HCEC 1CT (cell line): ENCODE data around the gene RFX1.
"Not testable (repeated sequence)": the region's sequence is repeated elsewhere in the genome, so short reads cannot be mapped to it uniquely, and the experiment has no call there.

Experiments used
- DNase-seq: peaks from one replicate; pipeline ENCODE4 v3.0.0-alpha.2; 2017

Gene RFX1

DNA sequence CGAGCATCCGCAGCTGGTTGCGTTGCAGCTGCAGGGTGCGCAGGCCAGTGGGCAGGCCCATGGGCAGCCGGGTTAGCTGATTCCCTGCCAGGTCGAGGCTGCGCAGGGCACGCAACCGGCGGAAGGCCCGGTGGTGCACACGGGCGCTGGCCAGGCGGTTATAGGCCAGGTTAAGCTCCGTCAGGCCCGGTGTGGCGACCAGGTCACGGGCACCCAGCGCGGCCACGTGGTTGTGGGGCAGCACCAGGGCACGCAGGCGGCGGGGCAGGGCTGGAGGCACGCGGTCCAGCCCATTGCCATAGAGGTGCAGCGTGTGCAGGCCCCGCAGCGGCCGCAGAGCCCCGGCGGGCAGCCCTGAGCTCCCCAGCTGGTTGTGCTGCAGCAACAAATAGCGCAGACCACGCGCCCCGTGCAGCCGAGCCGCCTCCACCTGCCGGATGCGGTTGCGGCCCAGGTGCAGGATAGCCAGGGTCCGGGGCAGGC, 73.2 kb downstream of the RFX1 start:
- DNase-seq = no peak

- no peak for DNase-seq
These were observed 73.9 kb downstream of the RFX1 start for GRCh38 chr19:13932149-13932637.

- no peak for DNase-seq
These were observed 74.5 kb downstream of the RFX1 start for GRCh38 chr19:13931391-13932148.

GRCh38 chr19:13930402-13930801, 75.7 kb downstream of the RFX1 start:
- no peak for DNase-seq

DNA sequence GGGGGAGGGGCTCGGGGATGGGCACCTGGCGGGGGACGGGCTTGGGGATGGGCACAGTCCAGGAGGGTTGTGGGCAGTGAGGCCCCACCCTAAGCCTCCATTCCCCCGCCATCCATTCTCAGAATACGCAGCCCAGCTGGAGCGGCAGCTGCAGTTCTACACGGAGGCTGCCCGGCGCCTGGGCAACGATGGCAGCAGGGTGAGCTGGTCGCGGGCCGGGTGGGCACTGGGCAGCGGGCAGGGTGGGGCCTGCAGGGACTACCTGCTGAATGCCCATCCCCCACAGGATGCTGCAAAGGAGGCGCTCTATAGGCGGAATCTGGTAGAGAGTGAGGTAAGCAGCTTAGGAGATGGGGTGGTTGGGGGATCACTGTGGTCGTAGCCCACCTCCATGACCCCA, 76.2 kb downstream of the RFX1 start:
- DNase-seq = no peak

DNA sequence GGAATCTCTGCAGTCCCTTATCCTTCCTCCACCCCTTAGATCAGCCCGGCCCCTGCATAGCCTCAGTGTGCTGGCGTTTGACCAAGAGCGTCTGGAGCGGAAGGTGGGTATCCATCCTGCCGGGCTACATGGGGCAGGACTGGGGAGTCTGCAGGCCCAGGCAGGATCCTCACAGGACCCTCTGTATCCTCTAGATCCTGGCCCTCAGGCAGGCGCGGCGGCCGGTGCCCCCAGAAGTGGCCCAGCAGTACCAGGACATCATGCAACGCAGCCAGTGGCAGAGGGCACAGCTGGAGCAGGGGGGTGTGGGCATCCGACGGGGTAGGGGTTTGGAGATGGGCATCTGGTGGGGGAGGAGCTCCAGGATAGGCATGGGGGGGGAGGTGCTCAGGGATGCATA, 76.8 kb downstream of the RFX1 start:
- no peak for DNase-seq

DNA sequence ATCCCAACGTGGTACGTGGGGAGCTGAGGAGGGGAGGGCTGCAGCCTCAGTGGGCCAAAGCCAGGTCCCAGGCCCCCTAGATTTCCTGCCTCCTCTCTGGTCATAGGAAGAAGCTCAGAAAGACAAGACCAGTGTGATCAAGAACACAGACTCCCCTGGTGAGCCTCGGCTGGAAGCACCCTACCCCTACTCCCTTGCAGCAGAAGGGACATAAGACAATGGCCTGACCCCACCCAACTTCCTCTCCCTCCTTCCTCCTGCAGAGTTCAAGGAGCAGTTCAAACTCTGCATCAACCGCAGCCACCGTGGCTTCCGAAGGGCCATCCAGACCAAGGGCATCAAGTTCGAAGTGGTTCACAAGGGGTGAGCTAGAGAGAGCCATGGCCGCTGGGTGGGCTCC, 79.4 kb downstream of the RFX1 start:
- DNase-seq = no peak

GRCh38 chr19:13926010-13926409, 80.1 kb downstream of the RFX1 start:
- no peak for DNase-seq

DNA sequence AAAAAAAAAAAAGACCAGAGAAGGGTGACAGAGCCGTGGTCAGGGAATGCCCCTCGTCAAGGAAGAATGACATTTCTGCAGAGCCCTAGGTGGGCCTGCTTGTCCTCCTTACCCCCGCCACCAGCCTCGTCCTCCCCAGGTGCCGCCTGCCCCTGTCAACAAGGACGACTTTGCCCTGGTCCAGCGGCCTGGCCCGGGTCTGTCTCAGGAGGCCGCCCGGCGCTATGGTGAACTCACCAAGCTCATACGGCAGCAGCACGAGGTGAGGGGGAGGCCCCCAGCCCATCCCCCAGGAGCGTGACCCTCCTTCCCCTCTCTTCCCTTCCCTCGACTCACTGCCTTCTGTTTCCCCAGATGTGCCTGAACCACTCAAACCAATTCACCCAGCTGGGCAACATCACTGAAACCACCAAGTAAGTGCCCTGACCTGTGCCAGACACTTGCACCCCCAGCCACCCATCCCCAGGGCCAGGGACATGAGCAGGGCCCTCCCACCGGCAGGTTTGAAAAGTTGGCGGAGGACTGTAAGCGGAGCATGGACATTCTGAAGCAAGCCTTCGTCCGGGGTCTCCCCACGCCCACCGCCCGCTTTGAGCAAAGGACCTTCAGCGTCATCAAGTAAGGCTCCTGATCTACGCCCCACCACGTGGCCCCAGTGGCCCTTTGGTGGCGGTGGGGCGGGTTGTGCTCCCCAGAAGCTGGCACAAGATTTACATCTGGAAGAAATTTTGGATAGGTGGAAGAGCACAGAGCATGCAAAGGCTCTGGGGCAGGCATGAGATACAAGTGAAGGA, 82.7 kb downstream of the RFX1 start:
- DNase-seq = no peak

DNA sequence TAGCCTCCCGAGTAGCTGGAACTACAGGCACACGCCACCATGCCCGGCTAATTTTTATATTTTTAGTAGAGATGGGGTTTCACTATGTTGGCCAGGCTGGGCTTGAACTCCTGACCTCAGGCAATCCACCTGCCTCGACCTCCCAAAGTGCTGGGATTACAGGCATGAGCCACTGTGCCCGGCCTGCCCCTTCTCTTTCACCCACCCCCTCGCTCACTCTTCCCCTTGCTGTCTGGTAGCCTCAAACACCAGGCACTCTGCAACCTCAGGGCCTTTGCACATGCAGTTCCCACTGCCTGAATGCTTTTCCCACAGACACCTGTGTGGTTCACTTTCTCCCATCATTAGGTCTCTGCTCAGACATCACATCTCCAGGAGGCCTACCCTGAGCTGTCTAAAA, 84.0 kb downstream of the RFX1 start:
- not testable (repeated sequence) for DNase-seq

DNA sequence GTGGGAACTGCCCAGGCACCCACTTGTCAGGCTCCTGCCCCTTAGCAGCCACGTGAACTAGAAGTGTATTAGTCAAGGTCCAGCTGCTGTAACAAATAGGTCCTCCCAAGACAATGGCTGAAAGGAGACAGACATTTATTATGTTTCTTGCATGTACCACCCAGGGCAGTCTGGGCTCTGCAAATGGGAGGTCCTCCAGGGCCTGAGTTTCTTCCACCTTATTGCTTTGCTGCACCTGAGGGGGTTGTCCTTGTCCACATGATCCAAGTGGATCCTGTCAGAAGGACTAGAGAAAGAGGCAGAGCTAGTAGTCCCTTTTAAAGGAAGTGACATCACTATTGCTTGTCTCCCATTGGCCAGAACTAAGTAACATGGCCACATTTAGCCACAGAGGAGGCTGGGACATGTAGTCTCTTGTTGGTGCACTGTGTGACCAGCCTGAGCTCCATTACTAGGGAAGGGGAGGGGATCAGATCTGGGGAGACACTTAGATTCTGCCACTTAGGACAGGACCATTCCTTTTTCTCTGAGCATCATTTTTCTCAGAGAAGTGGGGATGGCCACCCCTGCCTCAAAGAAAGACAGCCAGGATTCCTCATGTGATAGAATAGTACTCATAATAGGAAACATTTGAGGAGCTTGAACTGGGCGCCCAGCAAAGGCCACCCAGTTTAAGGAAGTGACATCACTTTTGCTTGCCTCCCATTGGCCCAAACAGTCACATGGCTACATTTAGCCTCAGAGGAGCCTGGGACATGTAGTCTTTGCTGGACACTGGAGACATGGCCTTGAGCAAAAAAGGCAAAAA, 85.0 kb downstream of the RFX1 start:
- DNase-seq = peak; percentile 36

DNA sequence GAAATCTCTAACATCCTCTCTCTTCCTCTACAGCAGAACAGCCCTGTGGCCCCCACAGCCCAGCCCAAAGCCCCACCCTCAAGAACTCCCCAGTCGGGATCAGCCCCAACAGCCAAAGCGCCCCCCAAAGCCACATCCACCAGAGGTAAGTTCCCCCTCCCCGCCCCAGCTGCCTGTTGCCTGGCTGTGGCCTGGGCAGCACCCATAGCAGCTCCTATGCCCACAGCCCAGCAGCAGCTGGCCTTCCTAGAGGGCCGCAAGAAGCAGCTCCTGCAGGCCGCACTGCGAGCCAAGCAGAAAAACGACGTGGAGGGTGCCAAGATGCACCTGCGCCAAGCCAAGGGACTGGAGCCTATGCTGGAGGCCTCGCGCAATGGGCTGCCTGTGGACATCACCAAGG, 85.6 kb downstream of the RFX1 start:
- DNase-seq = no peak

DNA sequence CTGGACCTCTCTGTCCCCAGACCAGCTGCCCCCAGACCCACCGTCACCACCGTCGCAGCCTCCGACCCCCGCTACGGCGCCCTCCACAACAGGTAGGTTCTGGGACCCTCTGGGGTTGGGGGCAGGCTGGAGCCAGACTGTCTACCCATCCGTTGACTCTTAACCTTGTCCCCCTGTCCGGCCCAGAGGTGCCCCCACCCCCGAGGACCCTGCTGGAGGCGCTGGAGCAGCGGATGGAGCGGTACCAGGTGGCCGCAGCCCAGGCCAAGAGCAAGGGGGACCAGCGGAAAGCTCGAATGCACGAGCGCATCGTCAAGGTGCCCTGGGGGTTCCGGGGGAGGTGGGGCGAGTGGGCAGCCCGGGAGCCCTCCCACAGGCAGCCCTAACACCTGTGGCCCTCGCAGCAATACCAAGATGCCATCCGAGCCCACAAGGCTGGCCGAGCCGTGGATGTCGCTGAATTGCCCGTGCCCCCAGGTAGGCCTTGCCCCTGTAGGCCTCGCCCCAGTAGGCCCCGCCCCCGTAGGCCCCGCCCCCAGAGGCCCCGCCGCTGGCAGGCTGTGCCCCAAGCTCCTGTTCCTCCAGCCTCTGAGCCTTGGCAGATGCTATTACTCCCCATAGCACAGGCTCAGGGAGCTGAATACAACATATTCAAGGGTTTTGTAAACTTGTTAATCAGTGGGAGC, 87.3 kb downstream of the RFX1 start:
- no peak for DNase-seq

DNA sequence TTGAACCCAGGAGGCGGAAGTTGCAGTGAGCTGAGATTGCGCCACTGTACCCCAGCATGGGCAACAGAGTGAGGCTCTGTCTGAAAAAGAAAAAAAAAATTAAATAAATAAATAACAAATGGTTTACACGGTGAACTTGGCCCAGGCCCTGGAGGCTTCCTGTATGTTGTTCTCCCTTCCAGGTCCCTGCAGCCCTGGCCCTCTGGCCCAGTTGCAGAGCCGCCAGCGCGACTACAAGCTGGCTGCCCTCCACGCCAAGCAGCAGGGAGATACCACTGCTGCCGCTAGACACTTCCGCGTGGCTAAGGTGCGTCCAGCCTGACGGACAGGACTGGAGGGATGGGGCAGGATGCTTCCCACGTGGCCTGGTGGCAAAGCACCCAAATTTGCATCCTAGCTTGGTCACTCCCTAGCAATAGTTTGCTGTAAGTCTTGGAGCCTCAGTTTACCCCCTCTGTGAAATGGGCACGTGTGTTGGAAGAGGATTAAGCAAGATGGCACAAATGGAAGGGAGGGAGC, 88.2 kb downstream of the RFX1 start:
- DNase-seq = no peak

DNA sequence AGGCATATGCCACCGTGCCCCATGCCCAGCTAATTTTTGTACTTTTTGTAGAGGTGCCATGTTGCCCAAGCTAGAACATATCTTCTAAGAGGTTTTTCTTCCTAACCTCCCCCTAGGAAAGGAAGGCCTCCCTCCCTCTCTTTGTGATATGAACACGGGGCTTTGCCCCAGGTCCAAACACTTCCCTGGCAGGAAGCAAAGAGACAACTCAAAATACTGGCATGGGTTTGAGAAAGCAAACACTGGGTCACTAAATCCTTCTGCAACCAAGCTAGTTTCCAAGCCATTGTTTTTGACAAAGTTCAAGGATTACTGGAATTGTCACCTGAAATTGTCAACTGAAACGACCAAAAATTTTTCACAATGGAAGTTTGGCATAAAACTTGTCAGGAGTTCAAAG, 91.3 kb downstream of the RFX1 start:
- DNase-seq = no peak

DNA sequence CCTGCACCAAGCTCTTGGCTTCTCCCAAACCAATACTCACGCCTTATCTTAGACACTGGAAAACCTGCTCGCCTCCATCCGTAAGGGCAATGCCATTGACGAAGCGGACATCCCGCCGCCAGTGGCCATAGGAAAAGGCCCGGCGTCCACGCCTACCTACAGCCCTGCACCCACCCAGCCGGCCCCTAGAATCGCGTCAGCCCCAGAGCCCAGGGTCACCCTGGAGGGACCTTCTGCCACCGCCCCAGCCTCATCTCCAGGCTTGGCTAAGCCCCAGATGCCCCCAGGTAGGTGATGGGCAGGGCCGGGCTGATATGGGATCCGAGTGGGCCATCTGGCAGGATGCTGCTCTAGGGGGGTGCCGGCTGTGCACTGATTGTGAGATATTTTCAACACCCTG, 92.8 kb downstream of the RFX1 start:
- DNase-seq = no peak
